ENCODE measurements around the gene COL9A3. TPM values are rescaled to one million over a fixed set of nuclear protein-coding genes. Genes with fewer than 3 reads are reported as not detected.
"Not testable (repeated sequence)": the region's sequence is repeated elsewhere in the genome, so short reads cannot be mapped to it uniquely, and the experiment has no call there.

The COL9A3 gene
- total RNA-seq, 1 donor from 2014 or later = 0.05 TPM

DNA sequence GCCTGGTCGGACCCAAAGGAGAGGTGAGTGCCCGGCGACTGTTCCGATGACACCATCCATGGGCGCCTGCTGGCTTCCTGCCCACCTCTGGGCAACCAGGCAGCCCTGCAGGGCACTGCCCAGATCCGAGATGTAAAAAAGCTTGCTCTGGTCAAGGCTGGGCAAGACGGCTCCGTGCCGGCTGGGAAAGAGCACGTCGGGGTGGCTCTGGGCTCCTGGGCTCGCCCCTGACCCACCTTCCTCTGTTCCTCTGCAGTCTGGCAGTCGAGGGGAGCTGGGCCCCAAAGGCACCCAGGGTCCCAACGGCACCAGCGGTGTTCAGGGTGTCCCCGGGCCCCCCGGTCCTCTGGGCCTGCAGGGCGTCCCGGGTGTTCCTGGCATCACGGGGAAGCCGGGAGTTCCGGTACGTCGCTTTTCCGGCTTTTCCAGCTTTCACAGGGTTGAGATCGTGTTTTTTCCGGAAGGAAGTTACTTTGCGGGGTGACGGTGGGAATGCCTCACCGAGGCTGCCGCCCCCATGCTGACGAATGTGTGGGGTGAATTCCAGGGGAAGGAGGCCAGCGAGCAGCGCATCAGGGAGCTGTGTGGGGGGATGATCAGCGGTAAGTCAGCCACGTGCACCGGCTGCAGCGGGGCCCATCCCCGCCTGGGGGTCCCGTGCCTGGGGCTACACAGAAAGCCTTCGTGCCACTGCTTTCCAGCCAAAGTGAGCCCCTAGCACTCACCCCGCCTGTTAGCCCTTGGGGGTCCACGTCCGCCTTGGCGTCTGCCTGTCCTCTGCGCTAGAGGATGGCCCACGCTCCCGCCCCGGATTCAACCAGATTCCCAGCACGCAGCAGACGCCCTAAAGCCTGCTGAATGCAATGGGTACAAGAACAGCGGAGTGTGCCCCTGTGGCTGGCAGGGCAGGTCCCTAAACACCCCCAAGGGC lies 19.3 kb downstream of the COL9A3 start:
- no peak for DNase-seq (ENCODE audit: low read depth)

- no peak for DNase-seq (ENCODE audit: low read depth)
Observed at GRCh38 chr20:62836967-62837490, 20.2 kb downstream of the COL9A3 start.

DNA sequence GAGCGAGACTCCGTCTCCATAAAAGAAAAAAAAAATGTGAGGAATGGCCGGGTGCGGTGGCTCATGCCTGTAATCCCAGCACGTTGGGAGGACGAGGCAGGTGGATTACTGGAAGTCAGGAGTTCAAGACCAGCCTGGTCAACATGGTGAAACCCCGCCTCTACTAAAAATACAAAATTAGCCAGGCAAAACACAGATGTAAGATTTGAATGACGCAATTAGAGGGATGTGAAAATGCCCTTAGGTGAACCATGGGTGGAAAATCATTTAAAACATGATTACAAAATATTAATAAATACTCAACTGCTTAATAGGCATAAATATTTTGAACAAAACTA lies 20.9 kb downstream of the COL9A3 start:
- no peak for DNase-seq (ENCODE audit: low read depth)

DNA sequence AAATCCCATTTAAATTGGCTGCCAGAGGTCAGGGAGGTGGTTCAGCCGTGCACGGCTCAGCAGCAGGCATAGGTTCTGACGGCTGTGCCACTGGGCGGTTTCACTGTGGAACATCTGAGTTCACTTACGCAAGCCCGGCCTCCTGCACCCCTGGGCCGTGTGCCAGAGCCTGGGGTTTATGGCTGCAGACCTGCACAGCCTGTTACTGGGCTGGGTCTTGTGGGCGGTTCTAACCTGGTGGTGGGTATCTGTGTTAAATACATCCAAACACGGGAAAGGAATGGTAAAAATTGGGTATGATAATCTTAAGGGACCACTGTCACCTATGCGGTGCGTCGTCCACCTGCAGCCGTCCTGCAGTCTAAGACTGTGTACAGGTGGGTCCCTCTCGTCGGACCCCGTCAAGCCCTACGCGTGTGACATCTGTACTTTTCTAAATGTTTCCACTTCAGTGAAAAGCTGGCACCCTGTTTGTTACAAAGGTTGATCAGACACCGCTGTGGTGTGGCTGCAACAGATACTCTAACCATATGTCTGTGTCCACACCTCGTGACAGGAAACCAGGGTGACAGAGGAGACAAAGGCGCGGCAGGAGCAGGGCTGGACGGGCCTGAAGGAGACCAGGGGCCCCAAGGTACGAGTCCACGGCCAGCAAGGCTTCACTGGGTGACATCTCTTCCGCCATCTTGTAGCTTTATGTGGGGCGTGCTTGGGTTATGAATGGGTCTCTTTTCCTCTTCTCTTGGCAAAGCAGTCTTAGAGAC lies 21.5 kb downstream of the COL9A3 start:
- peak; percentile 77 for DNase-seq (ENCODE audit: low read depth)

GRCh38 chr20:62839261-62839660 lies 22.4 kb downstream of the COL9A3 start:
- DNase-seq (ENCODE audit: low read depth) = no peak

DNA sequence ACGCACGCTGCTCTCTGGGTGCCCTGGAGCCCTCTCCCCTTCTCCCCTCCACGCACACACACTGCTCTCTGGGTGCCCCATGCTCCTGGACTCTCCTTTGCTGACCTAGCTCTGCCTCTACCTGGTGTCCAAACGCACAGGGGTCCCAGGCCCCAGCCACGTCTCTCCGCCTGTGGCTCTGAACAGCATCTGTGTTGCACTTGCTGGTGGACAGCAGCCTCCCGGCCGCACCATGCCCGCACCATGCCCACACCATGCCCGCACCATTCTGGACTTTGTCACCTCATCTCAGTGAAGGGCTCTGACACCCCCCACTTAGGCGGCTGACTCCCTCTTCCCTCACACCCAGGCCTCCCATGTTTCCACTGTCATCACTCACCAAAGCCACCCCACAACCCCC lies 23.0 kb downstream of the COL9A3 start:
- no peak for DNase-seq (ENCODE audit: low read depth)

DNA sequence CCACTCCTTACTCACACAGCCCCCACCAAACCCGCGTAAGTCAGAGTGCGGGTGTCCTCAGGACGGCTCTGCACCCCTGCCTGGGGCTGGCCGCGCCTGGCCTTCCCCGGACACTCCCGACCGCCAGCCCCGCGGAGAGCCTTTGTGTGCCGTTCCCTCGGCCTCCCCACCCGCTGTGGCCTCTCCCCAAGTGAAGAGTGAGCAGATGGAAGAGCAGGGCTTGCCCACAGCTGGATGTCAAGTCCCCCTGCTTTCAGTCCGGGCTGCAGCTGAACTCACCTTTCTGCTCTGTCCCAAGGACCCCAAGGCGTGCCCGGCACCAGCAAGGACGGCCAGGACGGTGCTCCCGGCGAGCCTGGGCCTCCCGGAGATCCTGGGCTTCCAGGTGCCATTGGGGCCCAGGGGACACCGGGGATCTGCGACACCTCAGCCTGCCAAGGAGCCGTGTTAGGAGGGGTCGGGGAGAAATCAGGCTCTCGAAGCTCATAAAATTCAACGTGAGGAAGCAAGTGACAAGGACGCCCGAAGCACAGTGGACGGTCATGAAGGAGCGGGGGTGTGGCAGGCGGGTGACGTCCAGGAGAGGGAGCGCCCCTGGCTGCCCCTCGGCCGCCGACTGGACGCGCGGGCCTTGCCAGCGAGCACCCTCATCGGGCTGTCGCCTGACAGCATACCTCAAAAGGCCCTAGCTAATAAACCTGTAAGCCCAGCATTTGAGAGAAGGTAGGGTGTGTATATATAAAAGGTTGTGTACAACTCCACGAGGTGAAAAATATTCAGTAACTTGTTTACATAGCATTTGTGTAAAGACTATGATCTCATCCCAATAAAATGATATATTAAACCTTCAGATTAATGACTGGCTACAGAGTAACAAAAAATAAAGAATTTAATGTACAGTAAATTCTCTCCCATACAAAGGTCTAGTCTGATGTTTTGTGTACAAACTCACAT lies 23.7 kb downstream of the COL9A3 start:
- DNase-seq (ENCODE audit: low read depth) = no peak

- DNase-seq (ENCODE audit: low read depth) = no peak
Observed at GRCh38 chr20:62841705-62842212, 24.9 kb downstream of the COL9A3 start.

GRCh38 chr20:62843656-62844055 lies 26.8 kb downstream of the COL9A3 start:
- DNase-seq (ENCODE audit: low read depth) = peak; percentile 88

- DNase-seq (ENCODE audit: low read depth) = no peak
Observed at GRCh38 chr20:62844182-62844581, 27.3 kb downstream of the COL9A3 start.

GRCh38 chr20:62845416-62846160 lies 28.7 kb downstream of the COL9A3 start:
- no peak for DNase-seq (ENCODE audit: low read depth)

DNA sequence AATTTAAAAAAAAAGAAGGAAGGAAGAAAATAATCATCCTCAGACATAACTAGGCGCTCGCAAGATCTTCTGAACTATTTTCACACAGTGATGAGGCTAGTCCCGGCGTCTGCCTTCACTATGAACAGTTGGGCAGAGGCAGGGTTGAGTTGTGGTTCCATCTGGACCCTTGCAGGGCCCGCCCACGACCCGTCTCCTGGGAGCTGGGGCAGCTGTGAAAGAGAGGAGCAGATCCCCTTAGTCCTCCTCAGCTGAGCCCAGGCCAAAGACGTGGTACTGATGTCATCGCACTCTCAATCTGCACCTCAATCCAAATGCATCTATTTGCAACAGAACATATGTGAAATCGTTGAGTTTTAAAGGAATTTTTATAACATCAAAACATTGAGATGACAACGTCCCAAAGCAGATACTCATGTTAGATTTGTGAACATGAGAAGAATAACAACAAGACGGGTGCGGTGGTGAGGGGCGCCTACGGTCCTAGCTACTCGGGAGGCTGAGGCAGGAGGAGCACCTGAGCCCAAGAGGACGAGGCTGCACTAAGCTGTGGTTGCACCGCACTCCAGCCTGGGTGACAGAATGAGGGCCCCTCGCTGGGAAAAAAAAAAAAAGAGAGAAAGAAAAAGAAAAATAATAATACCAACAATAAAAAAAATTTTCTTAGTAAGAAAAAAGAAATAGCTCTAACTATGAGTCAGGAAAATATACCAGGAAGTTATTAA lies 29.5 kb downstream of the COL9A3 start:
- DNase-seq (ENCODE audit: low read depth) = no peak

GRCh38 chr20:62848917-62849316 lies 32.1 kb downstream of the COL9A3 start:
- DNase-seq (ENCODE audit: low read depth) = not testable (repeated sequence)

- no peak for DNase-seq (ENCODE audit: low read depth)
Observed at GRCh38 chr20:62849431-62849830, 32.6 kb downstream of the COL9A3 start.

- no peak for DNase-seq (ENCODE audit: low read depth)
Observed at GRCh38 chr20:62850333-62850974, 33.6 kb downstream of the COL9A3 start.

GRCh38 chr20:62852196-62852595 lies 35.3 kb downstream of the COL9A3 start:
- no peak for DNase-seq (ENCODE audit: low read depth)

DNA sequence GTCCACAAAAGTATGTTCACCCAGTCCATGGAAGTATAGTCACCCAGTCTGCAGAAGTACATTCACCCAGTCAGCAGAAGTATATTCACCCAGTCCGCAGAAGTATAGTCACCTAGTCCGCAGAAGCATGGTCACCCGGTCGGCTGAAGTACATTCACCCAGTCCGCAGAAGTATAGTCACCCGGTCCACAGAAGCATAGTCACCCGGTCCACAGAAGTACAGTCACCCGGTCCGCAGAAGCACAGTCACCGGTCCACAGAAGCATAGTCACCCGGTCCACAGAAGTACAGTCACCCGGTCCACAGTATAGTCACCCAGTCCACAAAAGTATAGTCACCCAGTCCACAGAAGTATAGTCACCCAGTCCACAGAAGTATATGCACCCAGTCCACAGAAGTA lies 36.0 kb downstream of the COL9A3 start:
- DNase-seq (ENCODE audit: low read depth) = no peak

- DNase-seq (ENCODE audit: low read depth) = not testable (repeated sequence)
Observed at GRCh38 chr20:62853304-62853703, 36.5 kb downstream of the COL9A3 start.

- no peak for DNase-seq (ENCODE audit: low read depth)
Observed at GRCh38 chr20:62854121-62854520, 37.3 kb downstream of the COL9A3 start.
